Iris pigment epithelial cell (primary cell): ENCODE data around the gene GNG2.
A peak's percentile ranks its signal among the peaks of the same experiment; 100 is the strongest.

Experiments
- DNase-seq: peaks from one replicate; pipeline ENCODE4 v3.0.0-alpha.2; 2011; ENCODE audit warnings: low read depth

The GNG2 gene

GRCh38 chr14:51996148-51996746, 135.8 kb downstream of the GNG2 start:
- DNase-seq, result peak; percentile 64

DNA sequence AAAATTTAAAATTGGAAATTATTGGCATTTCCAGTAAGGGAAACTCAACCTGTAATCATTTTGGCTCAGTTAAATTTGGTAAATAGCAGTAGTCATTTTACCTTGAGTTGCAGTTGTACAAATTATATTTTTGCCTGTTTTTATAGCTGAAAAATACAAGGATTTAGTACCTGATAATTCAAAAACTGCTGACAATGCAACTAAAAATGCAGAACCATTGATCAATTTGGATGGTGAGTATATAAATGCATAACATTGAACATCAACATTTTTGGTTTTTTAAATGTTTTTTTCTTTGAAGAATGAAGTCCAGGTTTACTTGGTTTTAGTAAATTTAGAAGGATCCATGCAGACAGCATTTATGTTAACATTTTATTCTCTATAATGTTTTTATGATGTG, 137.9 kb downstream of the GNG2 start:
- no peak for DNase-seq

DNA sequence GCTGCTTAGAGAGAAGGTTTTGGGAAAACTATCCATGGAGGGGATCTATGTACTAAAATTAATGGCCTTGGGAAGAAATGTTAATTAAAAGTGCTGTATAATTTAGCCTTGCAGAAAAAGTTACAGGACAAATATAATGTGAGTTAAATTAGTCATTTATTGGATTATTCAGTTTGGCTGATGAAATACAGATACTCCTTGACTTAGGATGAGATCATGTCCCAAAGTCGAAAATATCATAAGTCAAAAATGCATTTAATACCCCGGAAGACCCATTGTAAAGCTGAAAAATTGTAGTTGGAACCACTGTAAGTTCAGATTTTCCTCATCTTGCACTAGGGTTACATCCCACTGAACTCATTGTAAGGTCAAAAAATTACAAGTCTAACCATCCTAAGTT, 138.7 kb downstream of the GNG2 start:
- peak; percentile 61 for DNase-seq

- peak; percentile 51 for DNase-seq
These were observed 139.7 kb downstream of the GNG2 start for GRCh38 chr14:52000019-52000582.

- no peak for DNase-seq
These were observed 140.3 kb downstream of the GNG2 start for GRCh38 chr14:52000696-52001095.

GRCh38 chr14:52002542-52002941, 142.1 kb downstream of the GNG2 start:
- no peak for DNase-seq

DNA sequence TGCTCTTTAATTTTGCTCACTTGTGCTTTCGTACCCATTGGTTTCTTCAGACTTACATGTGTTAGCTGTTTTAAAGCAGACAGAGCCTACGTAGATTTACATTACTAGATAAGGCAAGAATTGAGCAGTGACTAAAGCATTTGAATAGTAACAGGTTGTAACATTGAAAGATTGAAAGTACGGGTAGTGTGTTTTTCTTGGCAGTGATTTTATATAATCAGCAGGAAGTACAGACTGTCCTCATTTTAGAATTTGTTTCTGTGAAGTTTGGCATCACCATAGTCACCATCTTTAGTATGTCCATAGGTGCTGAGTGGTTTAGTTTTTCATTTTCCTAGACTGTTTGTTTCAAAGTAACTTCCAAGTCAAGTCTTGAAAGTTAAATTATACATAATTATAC, 142.9 kb downstream of the GNG2 start:
- peak; percentile 91 for DNase-seq

GRCh38 chr14:52005625-52006024, 145.2 kb downstream of the GNG2 start:
- DNase-seq, result no peak

DNA sequence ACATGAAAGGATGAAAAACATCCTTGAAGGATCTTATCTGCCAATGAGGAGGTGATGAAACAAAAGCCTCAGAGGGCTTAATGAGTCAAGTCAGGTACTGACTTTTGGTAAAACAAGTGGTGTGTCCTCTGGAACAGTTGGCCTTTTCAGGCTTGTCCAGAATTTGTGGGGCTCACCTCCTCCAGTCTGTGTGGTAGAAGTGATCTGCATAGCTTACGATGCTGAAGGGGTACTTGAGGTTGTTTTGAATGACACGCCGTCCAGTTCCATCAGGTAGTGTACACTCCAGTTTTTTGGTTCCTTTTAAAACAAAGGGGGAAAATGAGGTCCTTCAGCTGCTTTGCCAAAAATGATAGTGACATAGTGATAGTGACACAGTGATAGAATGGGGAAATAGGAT, 145.9 kb downstream of the GNG2 start:
- DNase-seq, result no peak

- DNase-seq, result no peak
These were observed 146.8 kb downstream of the GNG2 start for GRCh38 chr14:52007211-52007610.

DNA sequence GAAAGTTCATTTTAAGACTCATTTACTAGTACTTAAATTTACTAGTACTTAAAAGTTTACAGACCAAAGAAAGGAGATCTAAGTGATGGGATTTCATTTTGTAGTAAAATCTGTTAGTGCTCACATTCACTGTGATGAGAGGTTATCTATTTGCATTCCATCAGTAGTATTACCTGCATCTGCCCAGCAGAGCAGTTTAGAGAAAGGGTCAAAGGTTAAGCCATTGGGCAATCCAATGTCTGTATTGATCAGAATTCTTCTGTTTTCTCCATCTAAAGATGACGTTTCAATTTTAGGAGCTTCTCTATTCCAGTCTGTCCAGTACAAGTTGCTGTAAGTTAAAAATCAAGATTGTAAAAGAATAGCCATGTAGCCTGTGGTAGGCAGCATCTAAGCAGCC, 147.2 kb downstream of the GNG2 start:
- no peak for DNase-seq

GRCh38 chr14:52008136-52008535, 147.7 kb downstream of the GNG2 start:
- no peak for DNase-seq

DNA sequence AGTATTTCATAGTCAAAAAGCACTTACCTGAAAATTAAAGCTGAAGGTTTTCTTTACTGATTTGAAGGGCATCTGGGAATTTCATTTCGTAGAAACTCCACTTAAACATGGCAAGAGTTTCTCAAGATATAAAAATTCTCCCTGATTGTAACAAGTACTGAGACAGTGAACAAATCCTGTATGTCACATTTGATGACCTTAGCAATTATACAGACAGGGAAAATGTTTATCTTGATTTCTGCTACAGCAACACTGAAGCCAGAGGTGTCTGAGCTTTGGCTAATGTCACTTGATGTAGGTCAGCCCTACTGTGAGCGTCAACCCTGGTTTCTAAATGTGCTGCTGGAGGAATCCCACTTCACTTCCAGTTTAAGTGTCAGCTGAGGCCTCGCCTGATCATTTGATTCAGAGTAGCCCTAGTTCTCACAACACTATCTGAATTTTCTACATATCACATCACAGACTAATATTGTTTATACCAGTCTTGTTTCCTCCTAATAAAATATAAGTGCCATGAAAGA, 149.8 kb downstream of the GNG2 start:
- DNase-seq, result no peak

GRCh38 chr14:52011523-52011922, 151.1 kb downstream of the GNG2 start:
- no peak for DNase-seq

DNA sequence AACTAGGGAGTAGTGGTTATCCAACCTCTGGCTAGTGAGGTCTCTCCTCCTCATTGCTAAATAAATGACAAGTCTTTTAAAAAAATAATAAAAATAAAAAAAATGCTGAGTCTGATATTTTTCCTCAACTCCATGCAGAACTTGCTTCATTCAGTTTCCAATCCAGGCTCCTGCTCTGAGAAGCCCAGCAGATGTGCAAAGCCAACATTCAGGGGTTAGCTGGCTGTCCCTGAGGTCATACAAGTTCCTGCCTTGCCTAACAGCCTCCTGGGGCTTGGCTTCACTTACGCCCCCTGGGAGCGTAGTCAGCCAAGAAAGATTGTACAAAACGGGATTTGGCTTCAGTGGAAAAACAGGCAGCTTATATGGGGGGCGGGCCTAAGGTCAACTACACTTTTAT, 152.2 kb downstream of the GNG2 start:
- peak; percentile 61 for DNase-seq

DNA sequence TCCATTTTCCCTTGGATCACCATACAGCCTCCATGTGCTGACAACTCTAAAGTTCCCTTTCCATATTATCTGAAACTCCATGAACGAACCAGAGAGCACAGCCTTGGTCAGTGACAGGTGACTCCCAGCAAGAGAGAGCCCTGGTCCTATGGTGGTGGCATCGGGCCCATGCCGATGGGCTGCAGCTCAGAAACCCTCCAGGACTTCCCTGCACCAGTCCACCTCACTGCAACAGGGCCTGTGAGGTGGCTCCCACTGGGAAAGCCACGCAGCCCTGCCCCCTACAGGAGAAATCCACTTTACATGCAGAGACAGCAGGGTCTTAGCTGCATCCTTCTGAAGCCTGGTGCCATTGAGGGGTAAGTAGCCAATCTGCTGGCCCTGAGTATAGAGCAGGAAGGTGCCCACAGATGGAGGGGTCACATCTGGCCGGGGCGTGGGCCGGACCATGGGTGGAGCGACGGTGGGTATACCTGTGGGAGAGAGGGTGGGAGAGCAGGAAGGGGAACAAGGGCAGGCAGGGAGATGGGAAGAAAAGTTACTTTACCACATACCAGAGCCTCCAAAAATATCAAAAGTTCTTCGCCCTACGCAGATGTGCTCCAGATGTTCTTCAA, 153.7 kb downstream of the GNG2 start:
- DNase-seq, result no peak

- no peak for DNase-seq
These were observed 154.3 kb downstream of the GNG2 start for GRCh38 chr14:52014601-52015267.

GRCh38 chr14:52015411-52016030, 155.1 kb downstream of the GNG2 start:
- peak; percentile 45 for DNase-seq

DNA sequence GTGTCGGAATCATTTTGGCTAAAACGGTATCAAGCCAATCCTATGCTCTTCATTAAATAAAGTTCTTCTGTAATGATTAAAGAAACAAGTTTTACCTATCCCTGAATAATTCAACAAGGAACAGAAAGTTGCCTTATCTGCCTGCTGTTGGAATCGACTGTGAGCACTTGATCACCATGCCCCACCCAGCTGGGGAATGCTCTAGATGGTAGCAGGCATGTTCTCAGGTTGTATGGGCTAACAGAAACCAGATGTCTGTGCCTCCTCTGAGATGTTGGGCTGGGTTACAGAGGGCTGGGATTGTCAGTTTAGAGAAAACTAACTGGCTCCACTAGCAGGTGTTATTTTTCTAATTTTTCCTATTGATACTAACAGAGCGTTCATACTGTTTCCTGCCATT, 157.8 kb downstream of the GNG2 start:
- DNase-seq, result peak; percentile 31

- no peak for DNase-seq
These were observed 158.6 kb downstream of the GNG2 start for GRCh38 chr14:52018970-52019369.
